Astrocyte (in vitro differentiated cells and primary cell): Measurements from ENCODE around the gene MRGPRF. TPM values are rescaled to one million over a fixed set of nuclear protein-coding genes. Genes with fewer than 3 reads are reported as not detected.

ENCODE experiments used
- DNase-seq: peaks from one replicate; pipeline ENCODE4 v3.0.0-alpha.2; 2010; ENCODE audit warnings: low read depth
- FAIRE-seq: peaks from 2 replicates; lab custom pipeline; 2011; peaks lifted over from hg19 to GRCh38; lab: Jason Lieb, UNC
- H2AFZ ChIP-seq: 2 replicates; pipeline ENCODE4 v1.6.0; 2012; ENCODE audit warnings: low read depth, low read length, inconsistent platforms
- H3K27ac ChIP-seq: 2 replicates; pipeline ENCODE4 v1.5.1; 2011; ENCODE audit warnings: low read depth, low read length, inconsistent platforms
- H3K27me3 ChIP-seq: 2 replicates; pipeline ENCODE4 v1.6.0; 2011; ENCODE audit warnings: low read length, inconsistent platforms; ENCODE audit not compliant: insufficient read depth
- H3K36me3 ChIP-seq: 2 replicates; pipeline ENCODE4 v1.5.1; 2011; ENCODE audit warnings: low read length, inconsistent platforms; ENCODE audit not compliant: insufficient read depth
- H3K4me1 ChIP-seq: 2 replicates; pipeline ENCODE4 v1.5.1; 2011; ENCODE audit warnings: low read length, inconsistent platforms; ENCODE audit not compliant: insufficient read depth
- H3K4me2 ChIP-seq: 2 replicates; pipeline ENCODE4 v1.6.0; 2012; ENCODE audit warnings: low read length, inconsistent platforms
- H3K4me3 ChIP-seq: 2 replicates; pipeline ENCODE4 v1.5.1; 2011; ENCODE audit warnings: low read depth, mild to moderate bottlenecking, low read length, inconsistent platforms; ENCODE audit not compliant: insufficient read depth
- H3K79me2 ChIP-seq: 2 replicates; pipeline ENCODE4 v1.6.0; 2012; ENCODE audit warnings: mild to moderate bottlenecking, low read length, inconsistent platforms; ENCODE audit not compliant: insufficient read depth
- H3K9ac ChIP-seq: 2 replicates; pipeline ENCODE4 v1.6.0; 2012; ENCODE audit warnings: mild to moderate bottlenecking, low read length, inconsistent platforms
- H3K9me3 ChIP-seq: 2 replicates; pipeline ENCODE4 v1.5.1; 2012; ENCODE audit warnings: low read depth, mild to moderate bottlenecking, low read length, inconsistent platforms; ENCODE audit not compliant: insufficient read depth
- H4K20me1 ChIP-seq: 2 replicates; pipeline ENCODE4 v1.6.0; 2012; ENCODE audit warnings: low read length, inconsistent platforms; ENCODE audit not compliant: insufficient read depth
- H3K27ac Mint-ChIP-seq: one replicate; pipeline ENCODE4 v1.8.0; 2021; ENCODE audit warnings: mild to moderate bottlenecking, mixed read lengths; ENCODE audit not compliant: unreplicated experiment
- H3K27me3 Mint-ChIP-seq: one replicate; pipeline ENCODE4 v1.8.0; 2021; ENCODE audit warnings: low read depth, mixed read lengths; ENCODE audit not compliant: unreplicated experiment
- H3K36me3 Mint-ChIP-seq: one replicate; pipeline ENCODE4 v1.8.0; 2021; ENCODE audit warnings: low read depth, mixed read lengths; ENCODE audit not compliant: unreplicated experiment
- H3K4me1 Mint-ChIP-seq: one replicate; pipeline ENCODE4 v1.8.0; 2021; ENCODE audit warnings: low read depth, mixed read lengths; ENCODE audit not compliant: unreplicated experiment
- H3K4me3 Mint-ChIP-seq: one replicate; pipeline ENCODE4 v1.8.0; 2021; ENCODE audit warnings: mild to moderate bottlenecking, moderate library complexity, mixed read lengths; ENCODE audit not compliant: unreplicated experiment
- H3K9me3 Mint-ChIP-seq: one replicate; pipeline ENCODE4 v1.8.0; 2021; ENCODE audit warnings: mild to moderate bottlenecking, mixed read lengths; ENCODE audit not compliant: unreplicated experiment
- CTCF ChIP-seq: IDR thresholded peaks from 2 replicates; pipeline ENCODE4 v1.5.1; 2011; ENCODE audit warnings: low read depth, mild to moderate bottlenecking, inconsistent platforms, low read length, moderate library complexity; ENCODE audit not compliant: insufficient read depth
- EZH2 ChIP-seq: IDR thresholded peaks from 2 replicates; pipeline ENCODE4 v1.6.1; 2012; ENCODE audit warnings: mild to moderate bottlenecking, low read length, inconsistent platforms; ENCODE audit not compliant: insufficient read depth
- total RNA-seq: library from RNA; stranded (reverse); gene quantifications from 2 replicates; pipeline ENCODE4 v1.2.1, GENCODE V29; 2021

Gene MRGPRF
- total RNA-seq, 1 donor from 2014 or later: 4.1 TPM

GRCh38 chr11:68999093-68999747 lies 13.8 kb downstream of the MRGPRF start:
- Histone ChIP-seq H3K79me2 (no peaks in the 10 kb centered on the region), H3K9me3 (no peaks in the 10 kb centered on the region), H3K4me3 (no peak overlapping the region), H3K27ac (no peak overlapping the region), H4K20me1 (no peaks in the 10 kb centered on the region), H3K9ac (no peak overlapping the region), H3K4me2 (no peak overlapping the region), H3K27me3 (no peaks in the 10 kb centered on the region), H3K36me3 (no peaks in the 10 kb centered on the region), H2AFZ (no peak overlapping the region), H3K4me1 (peaks cover 12% of the 10 kb centered on the region)
- FAIRE-seq (no peak), DNase-seq (no peak)
- Mint-ChIP-seq H3K9me3 (no peaks in the 10 kb centered on the region), H3K4me1 (peaks cover 1% of the 10 kb centered on the region), H3K27me3 (peaks cover 24% of the 10 kb centered on the region), H3K27ac (no peak overlapping the region), H3K4me3 (no peak overlapping the region), H3K36me3 (no peaks in the 10 kb centered on the region)
- TF ChIP-seq EZH2: no peak
- TF ChIP-seq CTCF: no peak

- no peak overlapping the region for H3K9ac ChIP-seq
- no peak for FAIRE-seq
- no peaks in the 10 kb centered on the region for H3K9me3 Mint-ChIP-seq
- H3K36me3 ChIP-seq: no peaks in the 10 kb centered on the region
- H3K27ac Mint-ChIP-seq: no peak overlapping the region
- H3K4me3 Mint-ChIP-seq: no peak overlapping the region
- H3K4me2 ChIP-seq: peak overlapping the region; percentile 6
- no peaks in the 10 kb centered on the region for H3K79me2 ChIP-seq
- peaks cover 6% of the 10 kb centered on the region for H3K27me3 ChIP-seq
- no peaks in the 10 kb centered on the region for H4K20me1 ChIP-seq
- no peak for TF ChIP-seq CTCF
- DNase-seq: no peak
- peaks cover 12% of the 10 kb centered on the region for H3K4me1 ChIP-seq
- no peak overlapping the region for H3K4me3 ChIP-seq
- H3K27ac ChIP-seq: no peak overlapping the region
- H3K27me3 Mint-ChIP-seq: peaks cover 29% of the 10 kb centered on the region
- H3K9me3 ChIP-seq: no peaks in the 10 kb centered on the region
- peaks cover 1% of the 10 kb centered on the region for H3K4me1 Mint-ChIP-seq
- H2AFZ ChIP-seq: peak overlapping the region; percentile 53
- H3K36me3 Mint-ChIP-seq: no peaks in the 10 kb centered on the region
Measured at GRCh38 chr11:68998390-68998911, 14.6 kb downstream of the MRGPRF start.

- no peak overlapping the region for H3K27ac Mint-ChIP-seq
- no peaks in the 10 kb centered on the region for H4K20me1 ChIP-seq
- no peaks in the 10 kb centered on the region for H3K36me3 Mint-ChIP-seq
- H3K4me3 Mint-ChIP-seq: no peak overlapping the region
- H3K27me3 Mint-ChIP-seq: peaks cover 29% of the 10 kb centered on the region
- peaks cover 1% of the 10 kb centered on the region for H3K4me1 Mint-ChIP-seq
- no peaks in the 10 kb centered on the region for H3K9me3 Mint-ChIP-seq
- no peak overlapping the region for H3K27ac ChIP-seq
- no peak overlapping the region for H2AFZ ChIP-seq
- H3K4me1 ChIP-seq: peaks cover 12% of the 10 kb centered on the region
- DNase-seq (no peak), FAIRE-seq (no peak)
- H3K4me2 ChIP-seq: no peak overlapping the region
- H3K79me2 ChIP-seq: no peaks in the 10 kb centered on the region
- no peaks in the 10 kb centered on the region for H3K36me3 ChIP-seq
- H3K9me3 ChIP-seq: no peaks in the 10 kb centered on the region
- no peak overlapping the region for H3K4me3 ChIP-seq
- no peak overlapping the region for H3K9ac ChIP-seq
- TF ChIP-seq EZH2 (no peak), CTCF (no peak)
- peaks cover 6% of the 10 kb centered on the region for H3K27me3 ChIP-seq
Measured at GRCh38 chr11:68997995-68998348, 15.1 kb downstream of the MRGPRF start.
